K562 (cell line): Measurements from ENCODE around the gene PDZRN3.

ENCODE experiments used
- POLR2G ChIP-seq: fragments of 200-400 bp; formaldehyde crosslinking; IDR thresholded peaks from 2 replicates; pipeline ENCODE4 v1.6.1; 2017; ENCODE audit warnings: low read depth, mild to moderate bottlenecking, antibody characterized with exemption, low read length, moderate library complexity
- TF ChIP-seq, protein P1 (sequence below): fragments of 250-450 bp; sonication (Bioruptor Pico); IDR thresholded peaks from 2 replicates; pipeline ENCODE4 v1.4.0; 2020; ENCODE audit warnings: mild to moderate bottlenecking, moderate library complexity, borderline replicate concordance
- TF ChIP-seq, protein P2 (sequence below), 3 experiments: IDR thresholded peaks in 2 of 3; conservative IDR thresholded peaks in 1 of 3; 2 replicates each; pipeline ENCODE4 v1.5.1; 2011 to 2012; ENCODE audit warnings: low read length in 3 of 3, mild to moderate bottlenecking in 3 of 3, control low read depth in 2 of 3, improper control_type of control experiment in 1 of 3, inconsistent platforms in 1 of 3, low read depth in 1 of 3, mixed read lengths in 1 of 3, moderate library complexity in 1 of 3; ENCODE audit not compliant: insufficient read depth in 2 of 3

DNA sequence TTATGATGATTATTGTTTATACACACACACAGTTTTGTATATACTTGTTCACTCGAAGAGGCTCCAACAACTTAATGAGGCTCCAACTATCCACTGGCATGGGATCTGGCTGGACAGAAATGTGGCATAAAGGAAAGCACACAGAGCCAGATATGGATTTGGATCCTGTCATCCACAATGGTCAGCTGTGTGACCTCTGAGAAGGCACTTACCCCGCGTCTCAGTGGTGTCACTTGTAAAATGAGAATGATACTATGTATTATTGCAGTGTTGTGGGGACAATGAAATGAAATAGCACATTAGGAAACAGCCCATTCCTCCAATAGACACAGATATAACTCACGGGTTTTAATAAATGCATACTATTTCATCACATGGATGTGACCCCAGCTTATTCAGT is 42.2 kb downstream of the PDZRN3 start:
- TF ChIP-seq, protein P1, sequence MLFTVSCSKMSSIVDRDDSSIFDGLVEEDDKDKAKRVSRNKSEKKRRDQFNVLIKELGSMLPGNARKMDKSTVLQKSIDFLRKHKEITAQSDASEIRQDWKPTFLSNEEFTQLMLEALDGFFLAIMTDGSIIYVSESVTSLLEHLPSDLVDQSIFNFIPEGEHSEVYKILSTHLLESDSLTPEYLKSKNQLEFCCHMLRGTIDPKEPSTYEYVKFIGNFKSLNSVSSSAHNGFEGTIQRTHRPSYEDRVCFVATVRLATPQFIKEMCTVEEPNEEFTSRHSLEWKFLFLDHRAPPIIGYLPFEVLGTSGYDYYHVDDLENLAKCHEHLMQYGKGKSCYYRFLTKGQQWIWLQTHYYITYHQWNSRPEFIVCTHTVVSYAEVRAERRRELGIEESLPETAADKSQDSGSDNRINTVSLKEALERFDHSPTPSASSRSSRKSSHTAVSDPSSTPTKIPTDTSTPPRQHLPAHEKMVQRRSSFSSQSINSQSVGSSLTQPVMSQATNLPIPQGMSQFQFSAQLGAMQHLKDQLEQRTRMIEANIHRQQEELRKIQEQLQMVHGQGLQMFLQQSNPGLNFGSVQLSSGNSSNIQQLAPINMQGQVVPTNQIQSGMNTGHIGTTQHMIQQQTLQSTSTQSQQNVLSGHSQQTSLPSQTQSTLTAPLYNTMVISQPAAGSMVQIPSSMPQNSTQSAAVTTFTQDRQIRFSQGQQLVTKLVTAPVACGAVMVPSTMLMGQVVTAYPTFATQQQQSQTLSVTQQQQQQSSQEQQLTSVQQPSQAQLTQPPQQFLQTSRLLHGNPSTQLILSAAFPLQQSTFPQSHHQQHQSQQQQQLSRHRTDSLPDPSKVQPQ, result no peak
- TF ChIP-seq, protein P2, sequence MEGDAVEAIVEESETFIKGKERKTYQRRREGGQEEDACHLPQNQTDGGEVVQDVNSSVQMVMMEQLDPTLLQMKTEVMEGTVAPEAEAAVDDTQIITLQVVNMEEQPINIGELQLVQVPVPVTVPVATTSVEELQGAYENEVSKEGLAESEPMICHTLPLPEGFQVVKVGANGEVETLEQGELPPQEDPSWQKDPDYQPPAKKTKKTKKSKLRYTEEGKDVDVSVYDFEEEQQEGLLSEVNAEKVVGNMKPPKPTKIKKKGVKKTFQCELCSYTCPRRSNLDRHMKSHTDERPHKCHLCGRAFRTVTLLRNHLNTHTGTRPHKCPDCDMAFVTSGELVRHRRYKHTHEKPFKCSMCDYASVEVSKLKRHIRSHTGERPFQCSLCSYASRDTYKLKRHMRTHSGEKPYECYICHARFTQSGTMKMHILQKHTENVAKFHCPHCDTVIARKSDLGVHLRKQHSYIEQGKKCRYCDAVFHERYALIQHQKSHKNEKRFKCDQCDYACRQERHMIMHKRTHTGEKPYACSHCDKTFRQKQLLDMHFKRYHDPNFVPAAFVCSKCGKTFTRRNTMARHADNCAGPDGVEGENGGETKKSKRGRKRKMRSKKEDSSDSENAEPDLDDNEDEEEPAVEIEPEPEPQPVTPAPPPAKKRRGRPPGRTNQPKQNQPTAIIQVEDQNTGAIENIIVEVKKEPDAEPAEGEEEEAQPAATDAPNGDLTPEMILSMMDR (IDR thresholded peaks at IDR 0.05 in 2 of 3, conservative IDR thresholded peaks at IDR 0.05 in 1 of 3; ENCODE audit: insufficient read depth in 2 of 3, low read depth in 1 of 3, low read length in 3 of 3), result no peak
- TF ChIP-seq POLR2G, result no peak
